ENCODE measurements around the gene ING5.
"Not testable (repeated sequence)": the region's sequence is repeated elsewhere in the genome, so short reads cannot be mapped to it uniquely, and the experiment has no call there.

GRCh38 chr2:241759893-241760292 lies 58.1 kb downstream of the ING5 start:
- TF ChIP-seq, protein P1, sequence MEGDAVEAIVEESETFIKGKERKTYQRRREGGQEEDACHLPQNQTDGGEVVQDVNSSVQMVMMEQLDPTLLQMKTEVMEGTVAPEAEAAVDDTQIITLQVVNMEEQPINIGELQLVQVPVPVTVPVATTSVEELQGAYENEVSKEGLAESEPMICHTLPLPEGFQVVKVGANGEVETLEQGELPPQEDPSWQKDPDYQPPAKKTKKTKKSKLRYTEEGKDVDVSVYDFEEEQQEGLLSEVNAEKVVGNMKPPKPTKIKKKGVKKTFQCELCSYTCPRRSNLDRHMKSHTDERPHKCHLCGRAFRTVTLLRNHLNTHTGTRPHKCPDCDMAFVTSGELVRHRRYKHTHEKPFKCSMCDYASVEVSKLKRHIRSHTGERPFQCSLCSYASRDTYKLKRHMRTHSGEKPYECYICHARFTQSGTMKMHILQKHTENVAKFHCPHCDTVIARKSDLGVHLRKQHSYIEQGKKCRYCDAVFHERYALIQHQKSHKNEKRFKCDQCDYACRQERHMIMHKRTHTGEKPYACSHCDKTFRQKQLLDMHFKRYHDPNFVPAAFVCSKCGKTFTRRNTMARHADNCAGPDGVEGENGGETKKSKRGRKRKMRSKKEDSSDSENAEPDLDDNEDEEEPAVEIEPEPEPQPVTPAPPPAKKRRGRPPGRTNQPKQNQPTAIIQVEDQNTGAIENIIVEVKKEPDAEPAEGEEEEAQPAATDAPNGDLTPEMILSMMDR (IDR thresholded peaks at IDR 0.05; ENCODE audit: low read length): not testable (repeated sequence)
- TF ChIP-seq EZH2 (IDR thresholded peaks at IDR 0.05; ENCODE audit: borderline replicate concordance, low read length): not testable (repeated sequence)
